ENCODE data around the gene TANC1.

Gene TANC1

GRCh38 chr2:158996378-158996993 lies 28.0 kb downstream of the TANC1 start:
- H3K4me3 ChIP-seq (ENCODE audit: low read depth, low read length): no peak overlapping the region
- H3K4me1 ChIP-seq (ENCODE audit: control insufficient read depth, insufficient read depth, low read length): peaks cover 16% of the 10 kb centered on the region
- no peak overlapping the region for H3K27ac ChIP-seq (ENCODE audit: low read depth, low read length)
- no peak overlapping the region for H3K9ac ChIP-seq (ENCODE audit: low read length)
- H3K9me3 ChIP-seq (ENCODE audit: control insufficient read depth, insufficient read depth, low read depth, low read length): no peaks in the 10 kb centered on the region
- H3K27me3 ChIP-seq (ENCODE audit: control insufficient read depth, insufficient read depth, low read length): no peaks in the 10 kb centered on the region
- no peaks in the 10 kb centered on the region for H3K36me3 ChIP-seq (ENCODE audit: control insufficient read depth, insufficient read depth, low read length)

GRCh38 chr2:158997037-158997790 lies 28.8 kb downstream of the TANC1 start:
- H3K9me3 ChIP-seq (ENCODE audit: control insufficient read depth, insufficient read depth, low read depth, low read length): no peaks in the 10 kb centered on the region
- no peaks in the 10 kb centered on the region for H3K27me3 ChIP-seq (ENCODE audit: control insufficient read depth, insufficient read depth, low read length)
- H3K4me1 ChIP-seq (ENCODE audit: control insufficient read depth, insufficient read depth, low read length): peaks cover 16% of the 10 kb centered on the region
- no peak overlapping the region for H3K27ac ChIP-seq (ENCODE audit: low read depth, low read length)
- no peak overlapping the region for H3K4me3 ChIP-seq (ENCODE audit: low read depth, low read length)
- no peak overlapping the region for H3K9ac ChIP-seq (ENCODE audit: low read length)
- H3K36me3 ChIP-seq (ENCODE audit: control insufficient read depth, insufficient read depth, low read length): no peaks in the 10 kb centered on the region

GRCh38 chr2:158998551-158999248 lies 30.3 kb downstream of the TANC1 start:
- no peaks in the 10 kb centered on the region; the same call in 1 of the 2 replicates for H3K9me3 ChIP-seq (ENCODE audit: control insufficient read depth, insufficient read depth, low read depth, low read length)
- peaks cover 16% of the 10 kb centered on the region for H3K4me1 ChIP-seq (ENCODE audit: control insufficient read depth, insufficient read depth, low read length)
- no peak overlapping the region for H3K9ac ChIP-seq (ENCODE audit: low read length)
- no peaks in the 10 kb centered on the region for H3K27me3 ChIP-seq (ENCODE audit: control insufficient read depth, insufficient read depth, low read length)
- no peak overlapping the region for H3K4me3 ChIP-seq (ENCODE audit: low read depth, low read length)
- H3K36me3 ChIP-seq (ENCODE audit: control insufficient read depth, insufficient read depth, low read length): no peaks in the 10 kb centered on the region
- H3K27ac ChIP-seq (ENCODE audit: low read depth, low read length): no peak overlapping the region

GRCh38 chr2:158999458-158999857 lies 31.0 kb downstream of the TANC1 start:
- Histone ChIP-seq H3K9ac (ENCODE audit: low read length) (no peak overlapping the region), H3K27ac (ENCODE audit: low read depth, low read length) (no peak overlapping the region), H3K9me3 (ENCODE audit: control insufficient read depth, insufficient read depth, low read depth, low read length) (no peaks in the 10 kb centered on the region; the same call in none of the 2 replicates), H3K27me3 (ENCODE audit: control insufficient read depth, insufficient read depth, low read length) (no peaks in the 10 kb centered on the region), H3K36me3 (ENCODE audit: control insufficient read depth, insufficient read depth, low read length) (no peaks in the 10 kb centered on the region), H3K4me3 (ENCODE audit: low read depth, low read length) (no peak overlapping the region), H3K4me1 (ENCODE audit: control insufficient read depth, insufficient read depth, low read length) (peaks cover 14% of the 10 kb centered on the region)

- H3K36me3 ChIP-seq (ENCODE audit: control insufficient read depth, insufficient read depth, low read length): no peaks in the 10 kb centered on the region
- H3K4me1 ChIP-seq (ENCODE audit: control insufficient read depth, insufficient read depth, low read length): peaks cover 8% of the 10 kb centered on the region
- peaks cover 6% of the 10 kb centered on the region for H3K9me3 ChIP-seq (ENCODE audit: control insufficient read depth, insufficient read depth, low read depth, low read length)
- H3K4me3 ChIP-seq (ENCODE audit: low read depth, low read length): no peak overlapping the region
- H3K27me3 ChIP-seq (ENCODE audit: control insufficient read depth, insufficient read depth, low read length): no peaks in the 10 kb centered on the region
- no peak overlapping the region for H3K9ac ChIP-seq (ENCODE audit: low read length)
- H3K27ac ChIP-seq (ENCODE audit: low read depth, low read length): no peak overlapping the region
Measured at GRCh38 chr2:159000072-159000471, 31.6 kb downstream of the TANC1 start.

- Histone ChIP-seq H3K9ac (ENCODE audit: low read length) (no peak overlapping the region), H3K27me3 (ENCODE audit: control insufficient read depth, insufficient read depth, low read length) (no peaks in the 10 kb centered on the region)
Measured at GRCh38 chr2:159002462-159003111, 34.1 kb downstream of the TANC1 start.

GRCh38 chr2:159003555-159003954 lies 35.1 kb downstream of the TANC1 start:
- peaks cover 9% of the 10 kb centered on the region for H3K9me3 ChIP-seq (ENCODE audit: control insufficient read depth, insufficient read depth, low read depth, low read length)
- no peaks in the 10 kb centered on the region for H3K27me3 ChIP-seq (ENCODE audit: control insufficient read depth, insufficient read depth, low read length)
- no peak overlapping the region for H3K9ac ChIP-seq (ENCODE audit: low read length)
- H3K4me1 ChIP-seq (ENCODE audit: control insufficient read depth, insufficient read depth, low read length): no peaks in the 10 kb centered on the region; the same call in 1 of the 2 replicates
- no peaks in the 10 kb centered on the region for H3K36me3 ChIP-seq (ENCODE audit: control insufficient read depth, insufficient read depth, low read length)
- no peak overlapping the region for H3K4me3 ChIP-seq (ENCODE audit: low read depth, low read length)
- no peak overlapping the region for H3K27ac ChIP-seq (ENCODE audit: low read depth, low read length)

More at GRCh38 chr2:159002462-159003111, 34.1 kb downstream of the TANC1 start:
- H3K4me3 ChIP-seq (ENCODE audit: low read depth, low read length): no peak overlapping the region
- no peaks in the 10 kb centered on the region for H3K36me3 ChIP-seq (ENCODE audit: control insufficient read depth, insufficient read depth, low read length)
- no peaks in the 10 kb centered on the region; the same call in 1 of the 2 replicates for H3K4me1 ChIP-seq (ENCODE audit: control insufficient read depth, insufficient read depth, low read length)
- H3K27ac ChIP-seq (ENCODE audit: low read depth, low read length): no peak overlapping the region
- peaks cover 9% of the 10 kb centered on the region for H3K9me3 ChIP-seq (ENCODE audit: control insufficient read depth, insufficient read depth, low read depth, low read length)

- Histone ChIP-seq H3K36me3 (ENCODE audit: control insufficient read depth, insufficient read depth, low read length) (no peaks in the 10 kb centered on the region), H3K4me3 (ENCODE audit: low read depth, low read length) (no peak overlapping the region), H3K27me3 (ENCODE audit: control insufficient read depth, insufficient read depth, low read length) (no peaks in the 10 kb centered on the region), H3K9me3 (ENCODE audit: control insufficient read depth, insufficient read depth, low read depth, low read length) (peaks cover 9% of the 10 kb centered on the region), H3K9ac (ENCODE audit: low read length) (no peak overlapping the region), H3K27ac (ENCODE audit: low read depth, low read length) (no peak overlapping the region), H3K4me1 (ENCODE audit: control insufficient read depth, insufficient read depth, low read length) (no peaks in the 10 kb centered on the region)
Measured at GRCh38 chr2:159004849-159005248, 36.4 kb downstream of the TANC1 start.

- H3K9me3 ChIP-seq (ENCODE audit: control insufficient read depth, insufficient read depth, low read depth, low read length): peaks cover 25% of the 10 kb centered on the region
- no peak overlapping the region for H3K9ac ChIP-seq (ENCODE audit: low read length)
- no peaks in the 10 kb centered on the region for H3K4me1 ChIP-seq (ENCODE audit: control insufficient read depth, insufficient read depth, low read length)
- H3K27ac ChIP-seq (ENCODE audit: low read depth, low read length): no peak overlapping the region
- no peak overlapping the region for H3K4me3 ChIP-seq (ENCODE audit: low read depth, low read length)
- peaks cover 15% of the 10 kb centered on the region; the same call in 1 of the 2 replicates for H3K36me3 ChIP-seq (ENCODE audit: control insufficient read depth, insufficient read depth, low read length)
- H3K27me3 ChIP-seq (ENCODE audit: control insufficient read depth, insufficient read depth, low read length): no peaks in the 10 kb centered on the region
Measured at GRCh38 chr2:159009940-159010339, 41.5 kb downstream of the TANC1 start.

- H3K4me3 ChIP-seq (ENCODE audit: low read depth, low read length): no peak overlapping the region
- no peak overlapping the region for H3K27ac ChIP-seq (ENCODE audit: low read depth, low read length)
- no peaks in the 10 kb centered on the region for H3K27me3 ChIP-seq (ENCODE audit: control insufficient read depth, insufficient read depth, low read length)
- peaks cover 15% of the 10 kb centered on the region; the same call in 1 of the 2 replicates for H3K36me3 ChIP-seq (ENCODE audit: control insufficient read depth, insufficient read depth, low read length)
- peaks cover 25% of the 10 kb centered on the region for H3K9me3 ChIP-seq (ENCODE audit: control insufficient read depth, insufficient read depth, low read depth, low read length)
- no peak overlapping the region for H3K9ac ChIP-seq (ENCODE audit: low read length)
- no peaks in the 10 kb centered on the region for H3K4me1 ChIP-seq (ENCODE audit: control insufficient read depth, insufficient read depth, low read length)
Measured at GRCh38 chr2:159010340-159010739, 41.9 kb downstream of the TANC1 start.

Measured in HUES6 (cell line).